Hematopoietic multipotent progenitor cell treated with erythropoietin and hydrocortisone succinate and interleukin-3 and kit ligand, for 15 days (in vitro differentiated cells): ENCODE data around the gene TADA2B.

Experiments used
- DNase-seq: peaks from one replicate; pipeline ENCODE4 v3.0.0-alpha.2; 2015; ENCODE audit warnings: low spot score

TADA2B gene

GRCh38 chr4:7041801-7042502 is 1.2 kb upstream of the TADA2B start:
- DNase-seq = no peak

GRCh38 chr4:7042503-7043283 is 479 bp upstream of the TADA2B start:
- DNase-seq = peak; percentile 91

GRCh38 chr4:7044137-7044930 is 1.2 kb downstream of the TADA2B start:
- no peak for DNase-seq

- DNase-seq = no peak
Observed at GRCh38 chr4:7045553-7045952, 2.4 kb downstream of the TADA2B start.

GRCh38 chr4:7045961-7046921 is 3.1 kb downstream of the TADA2B start:
- DNase-seq = no peak

GRCh38 chr4:7046971-7047370 is 3.8 kb downstream of the TADA2B start:
- no peak for DNase-seq

- no peak for DNase-seq
Observed at GRCh38 chr4:7048642-7049041, 5.5 kb downstream of the TADA2B start.

GRCh38 chr4:7049295-7049694 is 6.1 kb downstream of the TADA2B start:
- no peak for DNase-seq

GRCh38 chr4:7049739-7050138 is 6.6 kb downstream of the TADA2B start:
- no peak for DNase-seq

GRCh38 chr4:7050481-7051143 is 7.4 kb downstream of the TADA2B start:
- DNase-seq = no peak

GRCh38 chr4:7051144-7051495 is 7.9 kb downstream of the TADA2B start:
- DNase-seq = no peak

GRCh38 chr4:7051905-7052304 is 8.7 kb downstream of the TADA2B start:
- DNase-seq = no peak

GRCh38 chr4:7052313-7052712 is 9.1 kb downstream of the TADA2B start:
- DNase-seq = no peak

GRCh38 chr4:7052923-7053715 is 9.9 kb downstream of the TADA2B start:
- DNase-seq = peak; percentile 87

- no peak for DNase-seq
Observed at GRCh38 chr4:7054106-7054880, 11.1 kb downstream of the TADA2B start.

GRCh38 chr4:7055111-7055989 is 12.2 kb downstream of the TADA2B start:
- DNase-seq = no peak

- no peak for DNase-seq
Observed at GRCh38 chr4:7055990-7056325, 12.8 kb downstream of the TADA2B start.

GRCh38 chr4:7058792-7059191 is 15.6 kb downstream of the TADA2B start:
- DNase-seq = no peak

GRCh38 chr4:7059662-7060061 is 16.5 kb downstream of the TADA2B start:
- no peak for DNase-seq
